HG03039 (cell line): ENCODE measurements around the gene DUSP8.
"Not testable (repeated sequence)": the region's sequence is repeated elsewhere in the genome, so short reads cannot be mapped to it uniquely, and the experiment has no call there.

Experiments
- ATAC-seq: cut with Tn5 transposase; IDR thresholded peaks from one replicate; pipeline ENCODE4 v1.9.1; 2021; ENCODE audit warnings: mild to moderate bottlenecking, moderate library complexity; ENCODE audit not compliant: unreplicated experiment

The DUSP8 gene, protein sequence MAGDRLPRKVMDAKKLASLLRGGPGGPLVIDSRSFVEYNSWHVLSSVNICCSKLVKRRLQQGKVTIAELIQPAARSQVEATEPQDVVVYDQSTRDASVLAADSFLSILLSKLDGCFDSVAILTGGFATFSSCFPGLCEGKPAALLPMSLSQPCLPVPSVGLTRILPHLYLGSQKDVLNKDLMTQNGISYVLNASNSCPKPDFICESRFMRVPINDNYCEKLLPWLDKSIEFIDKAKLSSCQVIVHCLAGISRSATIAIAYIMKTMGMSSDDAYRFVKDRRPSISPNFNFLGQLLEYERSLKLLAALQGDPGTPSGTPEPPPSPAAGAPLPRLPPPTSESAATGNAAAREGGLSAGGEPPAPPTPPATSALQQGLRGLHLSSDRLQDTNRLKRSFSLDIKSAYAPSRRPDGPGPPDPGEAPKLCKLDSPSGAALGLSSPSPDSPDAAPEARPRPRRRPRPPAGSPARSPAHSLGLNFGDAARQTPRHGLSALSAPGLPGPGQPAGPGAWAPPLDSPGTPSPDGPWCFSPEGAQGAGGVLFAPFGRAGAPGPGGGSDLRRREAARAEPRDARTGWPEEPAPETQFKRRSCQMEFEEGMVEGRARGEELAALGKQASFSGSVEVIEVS

DNA sequence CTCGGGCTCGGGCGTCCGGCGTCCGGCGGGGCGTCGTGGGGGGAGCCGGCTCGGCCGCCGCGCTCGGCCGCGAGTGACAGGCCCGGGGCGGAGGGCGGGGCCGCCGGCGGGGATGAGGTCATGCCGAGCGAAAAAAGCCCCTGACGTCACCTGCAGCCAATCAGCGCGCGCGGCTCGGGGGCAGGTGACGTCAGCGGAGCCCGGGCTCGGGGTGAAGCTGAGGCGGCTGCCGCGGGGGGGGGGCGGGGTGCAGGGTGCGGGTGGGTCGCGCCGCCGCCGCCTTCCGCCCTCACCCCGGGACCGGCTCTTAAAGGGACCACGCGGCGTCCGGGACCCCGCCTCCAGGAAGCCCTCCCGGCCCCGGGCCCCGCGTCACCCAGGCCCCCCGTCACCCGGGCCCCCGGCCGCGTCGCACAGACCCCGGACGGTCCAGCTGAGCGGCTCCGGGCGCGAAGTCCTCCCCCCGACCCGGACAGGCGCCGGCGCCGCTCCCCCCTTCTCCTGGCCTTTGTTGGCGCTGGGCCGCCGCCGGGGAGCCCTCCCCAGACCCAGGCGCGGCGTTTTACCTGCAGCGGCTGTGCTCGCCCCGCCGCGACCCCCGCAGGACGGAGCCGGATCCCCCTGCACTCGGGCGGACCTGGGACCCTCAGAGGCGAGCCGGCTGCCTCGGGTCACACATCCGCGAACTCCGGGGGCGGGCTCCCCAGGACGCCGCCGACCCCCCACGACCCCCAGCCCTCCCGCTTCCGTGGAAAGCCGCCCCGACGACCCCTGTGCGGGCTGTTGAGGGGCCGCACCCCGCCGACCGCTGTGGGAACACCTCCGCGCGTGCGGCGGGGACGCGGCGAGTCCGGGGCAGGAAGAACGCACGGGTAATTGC, at the start of gene DUSP8:
TSS of gene DUSP8 (minus strand) at position 75 of the 880 bp plus-strand sequence. CDS start 6,445 bp downstream, outside the sequence.
- ATAC-seq: peak; percentile 48

- ATAC-seq: no peak
Measured at GRCh38 chr11:1619449-1619848, 47.4 kb upstream of the DUSP8 start.

DNA sequence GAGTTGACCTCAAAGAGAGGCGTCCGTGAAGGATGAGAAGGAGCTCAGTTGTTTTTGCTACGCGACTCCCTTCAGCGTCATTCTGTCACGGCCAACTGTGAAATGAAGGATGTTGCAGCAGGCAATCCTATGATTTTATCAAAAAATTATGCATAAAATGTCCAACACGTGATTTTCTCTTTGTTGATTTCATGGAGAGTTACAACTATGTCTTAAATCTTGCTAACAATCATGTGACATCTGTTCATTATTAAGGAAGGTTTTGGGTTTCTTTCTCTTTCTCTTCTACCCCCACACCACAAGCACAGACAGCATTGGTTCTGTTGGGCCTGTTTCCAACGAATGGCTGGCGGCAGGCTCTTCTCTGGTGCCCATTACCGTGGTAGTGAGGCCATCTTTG, 46.2 kb upstream of the DUSP8 start:
- no peak for ATAC-seq

- no peak for ATAC-seq
Measured at GRCh38 chr11:1608363-1608762, 36.3 kb upstream of the DUSP8 start, which contains the start of gene KRTAP5-3. Gene KRTAP5-3, minus strand, starts transcription at chr11:1608463. Its CDS starts 78 bp downstream, at chr11:1608385.

- not testable (repeated sequence) for ATAC-seq
Measured at GRCh38 chr11:1607901-1608300, 35.8 kb upstream of the DUSP8 start.

- not testable (repeated sequence) for ATAC-seq
Measured at GRCh38 chr11:1607156-1607845, 35.2 kb upstream of the DUSP8 start.

GRCh38 chr11:1605923-1606322, 33.9 kb upstream of the DUSP8 start:
- ATAC-seq: not testable (repeated sequence)

GRCh38 chr11:1604711-1605110, 32.6 kb upstream of the DUSP8 start:
- no peak for ATAC-seq

DNA sequence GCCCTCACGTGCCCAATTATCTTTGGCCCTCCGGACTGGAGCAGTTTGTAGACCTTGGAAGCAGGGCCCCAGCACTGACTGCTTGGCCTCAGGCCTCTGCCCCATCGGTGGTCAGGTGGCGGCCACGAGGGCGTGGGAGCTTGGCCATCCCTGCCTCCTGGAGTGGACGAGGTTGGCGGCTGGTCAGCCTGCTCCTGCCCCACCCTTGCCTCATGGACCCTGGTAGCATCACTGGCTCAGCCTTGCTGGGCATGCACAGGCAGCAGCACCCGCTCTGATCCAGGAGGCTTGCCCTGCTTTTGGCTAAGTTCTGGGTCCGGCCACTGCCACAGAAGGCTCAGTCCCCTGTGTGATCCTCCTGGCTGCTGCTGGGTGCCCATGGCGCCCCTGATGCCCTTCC, 32.1 kb upstream of the DUSP8 start:
- no peak for ATAC-seq

- no peak for ATAC-seq
Measured at GRCh38 chr11:1603629-1604028, 31.6 kb upstream of the DUSP8 start.

DNA sequence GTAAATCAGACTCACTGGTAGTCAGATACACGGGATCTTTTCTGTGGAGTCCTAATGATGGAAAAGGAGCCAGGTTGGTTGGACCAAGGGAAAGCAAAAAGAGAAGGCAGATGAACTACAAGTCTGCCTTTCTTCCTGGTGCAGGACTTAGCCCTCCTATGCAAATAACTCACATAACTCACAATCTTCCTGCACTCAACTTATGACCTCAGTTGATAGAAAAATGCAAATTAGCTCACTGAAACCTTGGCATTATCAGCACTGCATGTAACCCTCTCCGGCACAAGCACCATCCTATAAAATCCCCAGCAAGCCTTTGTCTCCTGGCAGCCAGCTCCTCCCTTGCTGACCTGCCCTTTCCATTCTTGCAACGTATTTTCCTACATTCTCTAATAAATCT, 29.6 kb upstream of the DUSP8 start:
- ATAC-seq: not testable (repeated sequence)

DNA sequence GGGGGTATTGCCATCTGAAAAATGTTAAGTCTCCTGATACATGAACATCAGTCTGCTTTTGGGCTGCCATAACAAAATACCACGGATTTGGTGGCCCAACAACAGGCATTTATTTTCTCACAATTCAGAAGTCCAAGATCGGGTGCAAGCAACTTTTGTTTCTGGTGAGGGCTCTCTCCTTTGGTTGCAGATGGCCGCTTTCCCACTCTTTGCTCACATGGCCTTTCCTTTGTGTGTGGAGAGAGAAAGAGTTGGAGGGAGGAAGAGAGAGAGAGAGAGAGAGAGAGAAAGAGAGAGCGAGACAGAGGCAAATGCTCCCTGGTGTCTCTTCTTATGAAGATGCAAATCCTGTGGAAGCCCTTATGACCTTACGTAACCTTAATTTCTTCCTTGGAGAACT, 28.6 kb upstream of the DUSP8 start:
- no peak for ATAC-seq

DNA sequence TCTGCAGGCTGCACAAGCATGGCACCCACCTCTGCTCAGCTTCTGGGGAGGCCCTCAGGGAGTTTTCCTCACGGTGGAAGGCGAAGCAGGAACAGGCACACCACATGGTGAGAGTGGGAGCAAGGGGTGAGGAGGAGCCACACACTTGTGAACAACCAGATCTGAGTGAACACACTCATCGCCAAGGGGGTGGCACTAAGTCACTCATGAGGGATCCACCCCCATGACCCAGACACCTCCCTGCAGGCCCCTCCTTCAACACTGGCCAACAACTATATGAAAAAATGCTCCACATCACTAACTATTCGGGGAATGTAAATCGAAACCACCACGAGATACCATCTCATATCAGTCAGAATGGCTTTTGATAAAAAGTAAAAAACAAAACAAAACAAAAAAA, 26.7 kb upstream of the DUSP8 start:
- no peak for ATAC-seq

GRCh38 chr11:1598406-1598805, 26.3 kb upstream of the DUSP8 start:
- ATAC-seq: not testable (repeated sequence)

GRCh38 chr11:1597994-1598380, 25.9 kb upstream of the DUSP8 start, which contains the start of gene KRTAP5-2:
Gene KRTAP5-2, minus strand, starts transcription at chr11:1598294. Its CDS starts 44 bp downstream, at chr11:1598250.
- no peak for ATAC-seq

DNA sequence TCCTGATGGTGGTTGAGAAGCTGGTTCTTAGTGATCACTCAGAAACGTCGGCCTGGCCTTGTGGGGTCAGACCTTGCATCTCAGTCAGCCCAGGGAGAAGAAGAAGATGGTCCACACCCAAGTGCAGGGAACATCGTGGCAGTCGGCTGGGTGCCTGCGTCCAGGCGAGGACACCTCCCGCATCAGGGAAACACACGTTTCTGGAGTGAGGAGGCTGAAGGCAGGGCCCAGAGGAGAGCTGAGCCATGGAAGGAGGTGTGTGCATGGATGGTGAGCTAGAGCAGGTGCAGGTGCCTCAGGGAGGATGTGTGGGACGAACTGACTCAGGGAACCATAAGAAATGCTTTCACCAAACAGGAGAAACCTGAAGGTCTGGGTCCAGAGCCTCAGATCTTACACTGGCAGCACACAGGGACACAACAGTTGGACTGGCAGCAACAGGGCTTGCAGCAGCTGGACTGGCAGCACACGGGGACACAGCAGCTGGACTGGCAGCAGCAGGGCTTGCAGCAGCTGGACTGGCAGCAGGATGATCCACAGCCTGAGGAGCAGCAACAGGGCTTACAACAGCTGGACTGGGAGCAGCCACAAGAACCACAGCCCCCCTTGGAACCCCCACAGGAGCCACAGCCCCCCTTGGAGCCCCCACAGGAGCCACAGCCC, 25.4 kb upstream of the DUSP8 start:
- ATAC-seq: no peak

DNA sequence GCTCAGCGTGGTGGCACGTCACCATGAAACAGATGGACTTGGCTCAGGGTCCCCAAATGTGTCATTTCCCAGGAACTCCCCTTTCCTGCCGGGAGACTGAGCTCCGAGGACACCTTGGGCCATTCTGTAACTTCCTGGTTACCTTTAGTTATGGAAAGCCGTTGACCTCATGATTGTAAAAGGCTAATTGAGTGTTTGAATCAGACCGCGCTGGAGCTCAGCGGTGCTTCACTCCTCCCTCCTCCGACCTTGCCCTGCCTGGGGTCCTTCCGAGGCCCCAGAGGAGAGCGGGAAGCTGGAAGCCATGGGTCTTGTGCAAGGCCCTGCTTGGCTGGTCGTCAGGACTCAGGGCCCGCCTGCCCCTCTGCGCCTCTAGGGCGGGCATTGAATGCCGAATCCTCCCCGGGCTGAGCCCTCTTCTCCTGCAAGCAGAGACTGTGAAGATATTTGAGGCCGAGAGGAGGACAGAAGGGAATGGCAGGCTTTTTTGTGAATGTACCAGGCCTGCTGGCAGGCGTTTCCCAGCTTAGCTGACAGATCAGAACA, 24.6 kb upstream of the DUSP8 start:
- not testable (repeated sequence) for ATAC-seq

DNA sequence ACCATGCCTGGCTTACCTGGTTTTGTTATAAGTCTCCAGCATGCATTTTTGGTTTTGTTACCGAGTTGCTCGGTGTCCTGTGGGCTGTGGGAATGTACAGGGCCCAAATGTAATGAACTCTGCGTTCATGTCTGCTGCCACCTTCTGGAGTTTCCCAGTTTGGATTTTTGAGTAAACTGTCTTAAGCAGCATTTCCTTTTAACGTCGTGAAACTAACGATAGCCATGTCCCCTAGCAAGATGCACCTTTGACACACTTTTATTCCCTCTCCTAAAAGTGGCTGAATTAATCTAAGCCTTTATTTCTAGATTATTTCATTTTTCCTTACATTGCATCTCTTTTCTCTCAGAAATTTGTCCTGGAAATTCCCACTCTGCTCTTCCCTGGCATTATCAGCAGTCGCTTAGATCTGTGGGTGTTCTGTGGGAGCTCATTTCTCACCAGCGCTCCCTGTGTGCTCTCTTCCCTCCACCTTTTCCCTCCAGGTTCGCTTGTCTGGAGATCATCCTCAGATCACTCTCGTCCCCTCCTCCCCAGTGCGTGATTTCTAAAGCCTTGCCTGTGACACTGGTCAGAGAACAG, 24.0 kb upstream of the DUSP8 start:
- not testable (repeated sequence) for ATAC-seq

GRCh38 chr11:1592628-1593027, 20.6 kb upstream of the DUSP8 start:
- no peak for ATAC-seq
